Liver (tissue), 9 donors: ENCODE results near the gene PIWIL4. TPM values are rescaled to one million over a fixed set of nuclear protein-coding genes. Genes with fewer than 3 reads are reported as not detected.
"Not testable (repeated sequence)": the region's sequence is repeated elsewhere in the genome, so short reads cannot be mapped to it uniquely, and the experiment has no call there.

ENCODE experiments used
- DNase-seq: peaks from one replicate; pipeline ENCODE4 v3.0.0-alpha.2; 2017; ENCODE audit warnings: low spot score
- H3K27ac ChIP-seq, 2 donors: one replicate each; pipeline ENCODE4 v1.7.0; 2013; ENCODE audit warnings: inconsistent platforms in 2 of 2, low read length in 2 of 2, control low read depth in 1 of 2, low read depth in 1 of 2, mild to moderate bottlenecking in 1 of 2
- H3K27me3 ChIP-seq, 4 donors: one replicate each; pipeline versions ENCODE4 v1.6.1 to v1.7.0; 2013; ENCODE audit warnings: low read length in 3 of 4, inconsistent platforms in 1 of 4, mild to moderate bottlenecking in 1 of 4, moderate library complexity in 1 of 4; ENCODE audit not compliant: control insufficient read depth in 4 of 4, insufficient read depth in 4 of 4
- H3K36me3 ChIP-seq, 4 donors: one replicate each; pipeline versions ENCODE4 v1.6.1 to v1.7.0; 2013; ENCODE audit warnings: low read length in 3 of 4, mild to moderate bottlenecking in 3 of 4, low read depth in 1 of 4, moderate library complexity in 1 of 4; ENCODE audit not compliant: control insufficient read depth in 4 of 4, insufficient read depth in 3 of 4
- H3K4me1 ChIP-seq, 4 donors: one replicate each; pipeline versions ENCODE4 v1.6.1 to v1.7.0; 2013; ENCODE audit warnings: low read length in 3 of 4, mild to moderate bottlenecking in 3 of 4, moderate library complexity in 1 of 4; ENCODE audit not compliant: control insufficient read depth in 4 of 4, insufficient read depth in 4 of 4
- H3K4me3 ChIP-seq, 3 donors: one replicate each; pipeline versions ENCODE4 v1.6.1 to v1.7.0; 2013; ENCODE audit warnings: low read length in 3 of 3, control low read depth in 1 of 3, low read depth in 1 of 3, mild to moderate bottlenecking in 1 of 3
- H3K9ac ChIP-seq, 2 donors: one replicate each; pipeline ENCODE4 v1.7.0; 2013; ENCODE audit warnings: low read length in 2 of 2, mild to moderate bottlenecking in 2 of 2, moderate library complexity in 2 of 2, control low read depth in 1 of 2, low read depth in 1 of 2
- H3K9me3 ChIP-seq, 4 donors: one replicate each; pipeline versions ENCODE4 v1.6.1 to v1.7.0; 2013; ENCODE audit warnings: low read length in 3 of 4; ENCODE audit not compliant: control insufficient read depth in 4 of 4
- EGR1 ChIP-seq, 2 donors: IDR thresholded peaks; 2 replicates each; pipeline ENCODE4 v1.6.1; 2016 to 2018; ENCODE audit warnings: antibody characterized with exemption in 2 of 2, low read depth in 2 of 2
- FOXA1 ChIP-seq: IDR thresholded peaks from 2 replicates; pipeline ENCODE4 v1.6.1; 2016; ENCODE audit warnings: antibody characterized with exemption
- GABPA ChIP-seq, 2 donors: IDR thresholded peaks in 1 of 2; conservative IDR thresholded peaks in 1 of 2; 2 replicates each; pipeline ENCODE4 v1.6.1; 2016; ENCODE audit warnings: antibody characterized with exemption in 2 of 2, mild to moderate bottlenecking in 1 of 2, moderate library complexity in 1 of 2
- HNF4A ChIP-seq, 2 donors: conservative IDR thresholded peaks; 2 replicates each; pipeline ENCODE4 v1.6.1; 2016; ENCODE audit warnings: antibody characterized with exemption in 2 of 2, mild to moderate bottlenecking in 2 of 2
- JUND ChIP-seq, 2 donors: IDR thresholded peaks; 2 replicates each; pipeline ENCODE4 v1.6.1; 2016; ENCODE audit warnings: antibody characterized with exemption in 2 of 2
- NR2F2 ChIP-seq: IDR thresholded peaks from 2 replicates; pipeline ENCODE4 v1.6.1; 2016; ENCODE audit warnings: antibody characterized with exemption
- RAD21 ChIP-seq, 2 donors: IDR thresholded peaks; 2 replicates each; pipeline ENCODE4 v1.6.1; 2016; ENCODE audit warnings: antibody characterized with exemption in 2 of 2, mild to moderate bottlenecking in 2 of 2
- TAF1 ChIP-seq: conservative IDR thresholded peaks from 2 replicates; pipeline ENCODE4 v1.6.1; 2016; ENCODE audit warnings: antibody characterized with exemption, mild to moderate bottlenecking
- WGBS: extraction: QIAGEN DNeasy Blood & Tissue Kit; methylation state at CpG from one replicate; pipeline ENCODE4 v1.1.7; 2013; 5-methylcytosine and 5-hydroxymethylcytosine counted together
- polyA plus RNA-seq, 2 donors: library from polyadenylated mRNA; stranded (reverse) in 1 of 2; unstranded in 1 of 2; fragments of 200-250 nt in 1 of 2; fragments of >200 nt in 1 of 2; fragmentation: Nextera tagmentation in 1 of 2; extraction: Ambion mirVana in 1 of 2; gene quantifications; one replicate each; pipeline versions ENCODE4 v1.2.1 to v1.2.3, GENCODE V29; 2013 to 2015
- total RNA-seq, 2 donors: library from RNA; depleted of rRNA; stranded (reverse); fragments of >200 nt; gene quantifications; one replicate each; pipeline ENCODE4 v1.2.3, GENCODE V29; 2014
- TF ChIP-seq, protein P1 (sequence below): IDR thresholded peaks from 2 replicates; pipeline ENCODE4 v1.6.1; 2016; ENCODE audit warnings: antibody characterized with exemption, mild to moderate bottlenecking
- TF ChIP-seq, protein P2 (sequence below): IDR thresholded peaks from 2 replicates; pipeline ENCODE4 v1.6.1; 2016; ENCODE audit warnings: antibody characterized with exemption
- TF ChIP-seq, protein P3 (sequence below): IDR thresholded peaks from 2 replicates; pipeline ENCODE4 v1.6.1; 2016; ENCODE audit warnings: antibody characterized with exemption
- TF ChIP-seq, protein P4 (sequence below): fragments of 150-350 bp; IDR thresholded peaks from 2 replicates; pipeline ENCODE4 v1.5.1; 2017; ENCODE audit warnings: improper control_type of control experiment, low read depth, low read length; ENCODE audit not compliant: missing input control
- donor health status: healthy.
- donor health status: healthy.
- donor health status: healthy.
- donor health status: healthy.
- donor health status: healthy.

PIWIL4 gene
- total and polyA plus RNA-seq, 4 donors, result 0.18 to 1.5 (median 0.51) TPM

DNA sequence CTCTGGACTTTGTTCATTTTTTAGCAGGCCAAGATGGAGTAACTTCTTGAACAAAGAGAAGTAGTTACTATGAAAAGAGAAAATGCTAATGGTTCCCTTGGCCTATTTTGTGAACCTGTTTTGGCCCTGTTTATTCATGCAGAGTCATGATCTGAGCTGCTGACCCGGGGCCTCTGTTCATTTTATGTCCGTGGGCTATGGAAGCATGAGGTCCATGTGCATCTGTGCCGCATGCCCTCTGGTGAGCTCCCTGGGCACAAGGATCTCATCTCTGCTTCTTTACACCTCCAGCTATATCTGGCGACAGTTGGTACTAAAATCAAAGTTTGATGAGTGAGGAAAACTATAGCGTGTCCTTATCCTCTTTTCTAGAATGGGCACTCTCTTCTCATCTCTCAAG lies 1.0 kb downstream of the PIWIL4 start (continued):
- TF ChIP-seq, protein P1, sequence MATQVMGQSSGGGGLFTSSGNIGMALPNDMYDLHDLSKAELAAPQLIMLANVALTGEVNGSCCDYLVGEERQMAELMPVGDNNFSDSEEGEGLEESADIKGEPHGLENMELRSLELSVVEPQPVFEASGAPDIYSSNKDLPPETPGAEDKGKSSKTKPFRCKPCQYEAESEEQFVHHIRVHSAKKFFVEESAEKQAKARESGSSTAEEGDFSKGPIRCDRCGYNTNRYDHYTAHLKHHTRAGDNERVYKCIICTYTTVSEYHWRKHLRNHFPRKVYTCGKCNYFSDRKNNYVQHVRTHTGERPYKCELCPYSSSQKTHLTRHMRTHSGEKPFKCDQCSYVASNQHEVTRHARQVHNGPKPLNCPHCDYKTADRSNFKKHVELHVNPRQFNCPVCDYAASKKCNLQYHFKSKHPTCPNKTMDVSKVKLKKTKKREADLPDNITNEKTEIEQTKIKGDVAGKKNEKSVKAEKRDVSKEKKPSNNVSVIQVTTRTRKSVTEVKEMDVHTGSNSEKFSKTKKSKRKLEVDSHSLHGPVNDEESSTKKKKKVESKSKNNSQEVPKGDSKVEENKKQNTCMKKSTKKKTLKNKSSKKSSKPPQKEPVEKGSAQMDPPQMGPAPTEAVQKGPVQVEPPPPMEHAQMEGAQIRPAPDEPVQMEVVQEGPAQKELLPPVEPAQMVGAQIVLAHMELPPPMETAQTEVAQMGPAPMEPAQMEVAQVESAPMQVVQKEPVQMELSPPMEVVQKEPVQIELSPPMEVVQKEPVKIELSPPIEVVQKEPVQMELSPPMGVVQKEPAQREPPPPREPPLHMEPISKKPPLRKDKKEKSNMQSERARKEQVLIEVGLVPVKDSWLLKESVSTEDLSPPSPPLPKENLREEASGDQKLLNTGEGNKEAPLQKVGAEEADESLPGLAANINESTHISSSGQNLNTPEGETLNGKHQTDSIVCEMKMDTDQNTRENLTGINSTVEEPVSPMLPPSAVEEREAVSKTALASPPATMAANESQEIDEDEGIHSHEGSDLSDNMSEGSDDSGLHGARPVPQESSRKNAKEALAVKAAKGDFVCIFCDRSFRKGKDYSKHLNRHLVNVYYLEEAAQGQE, result no peak
- TF ChIP-seq HNF4A (conservative IDR thresholded peaks at IDR 0.05) (no peak), GABPA (IDR thresholded peaks at IDR 0.05 in 1 of 2, conservative IDR thresholded peaks at IDR 0.05 in 1 of 2) (no peak)

DNA sequence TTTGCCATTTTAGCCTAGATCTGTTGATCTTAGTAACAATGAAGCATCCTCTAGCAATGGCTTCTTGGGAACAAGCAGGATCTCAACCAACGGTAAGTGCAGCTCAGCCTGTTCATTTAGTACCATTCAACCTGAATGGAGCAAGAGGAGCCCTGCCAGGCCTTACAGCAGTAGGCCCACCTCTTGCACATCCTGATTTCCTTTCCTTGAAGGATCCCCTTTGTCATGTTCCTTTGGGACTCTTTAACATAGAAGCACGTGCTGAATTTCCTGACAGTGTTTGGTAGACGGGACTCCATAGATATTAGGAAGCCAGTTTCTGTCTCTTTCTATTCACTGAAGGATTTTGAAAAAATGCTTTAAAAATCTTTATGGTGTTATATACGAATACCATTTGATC lies 1.5 kb downstream of the PIWIL4 start:
- DNase-seq, result no peak
- Histone ChIP-seq H3K36me3 (no peaks in the 10 kb centered on the region), H3K27me3 (no peaks in the 10 kb centered on the region), H3K4me3 (no peak overlapping the region), H3K4me1 (no peaks in the 10 kb centered on the region), H3K9ac (no peak overlapping the region), H3K27ac (no peak overlapping the region), H3K9me3 (no peaks in the 10 kb centered on the region)
- no peak for TF ChIP-seq TAF1
- TF ChIP-seq, protein P2, sequence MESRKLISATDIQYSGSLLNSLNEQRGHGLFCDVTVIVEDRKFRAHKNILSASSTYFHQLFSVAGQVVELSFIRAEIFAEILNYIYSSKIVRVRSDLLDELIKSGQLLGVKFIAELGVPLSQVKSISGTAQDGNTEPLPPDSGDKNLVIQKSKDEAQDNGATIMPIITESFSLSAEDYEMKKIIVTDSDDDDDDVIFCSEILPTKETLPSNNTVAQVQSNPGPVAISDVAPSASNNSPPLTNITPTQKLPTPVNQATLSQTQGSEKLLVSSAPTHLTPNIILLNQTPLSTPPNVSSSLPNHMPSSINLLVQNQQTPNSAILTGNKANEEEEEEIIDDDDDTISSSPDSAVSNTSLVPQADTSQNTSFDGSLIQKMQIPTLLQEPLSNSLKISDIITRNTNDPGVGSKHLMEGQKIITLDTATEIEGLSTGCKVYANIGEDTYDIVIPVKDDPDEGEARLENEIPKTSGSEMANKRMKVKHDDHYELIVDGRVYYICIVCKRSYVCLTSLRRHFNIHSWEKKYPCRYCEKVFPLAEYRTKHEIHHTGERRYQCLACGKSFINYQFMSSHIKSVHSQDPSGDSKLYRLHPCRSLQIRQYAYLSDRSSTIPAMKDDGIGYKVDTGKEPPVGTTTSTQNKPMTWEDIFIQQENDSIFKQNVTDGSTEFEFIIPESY, result no peak
- no peak for TF ChIP-seq FOXA1
- TF ChIP-seq EGR1 (IDR thresholded peaks at IDR 0.05; ENCODE audit: low read depth in 2 of 2), result no peak
- TF ChIP-seq NR2F2, result no peak
- TF ChIP-seq, protein P3, sequence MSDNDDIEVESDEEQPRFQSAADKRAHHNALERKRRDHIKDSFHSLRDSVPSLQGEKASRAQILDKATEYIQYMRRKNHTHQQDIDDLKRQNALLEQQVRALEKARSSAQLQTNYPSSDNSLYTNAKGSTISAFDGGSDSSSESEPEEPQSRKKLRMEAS, result no peak
- TF ChIP-seq JUND (IDR thresholded peaks at IDR 0.05), result no peak
- no peak for TF ChIP-seq GABPA (IDR thresholded peaks at IDR 0.05 in 1 of 2, conservative IDR thresholded peaks at IDR 0.05 in 1 of 2)
- no peak for TF ChIP-seq RAD21 (IDR thresholded peaks at IDR 0.05)
- TF ChIP-seq, protein P4, sequence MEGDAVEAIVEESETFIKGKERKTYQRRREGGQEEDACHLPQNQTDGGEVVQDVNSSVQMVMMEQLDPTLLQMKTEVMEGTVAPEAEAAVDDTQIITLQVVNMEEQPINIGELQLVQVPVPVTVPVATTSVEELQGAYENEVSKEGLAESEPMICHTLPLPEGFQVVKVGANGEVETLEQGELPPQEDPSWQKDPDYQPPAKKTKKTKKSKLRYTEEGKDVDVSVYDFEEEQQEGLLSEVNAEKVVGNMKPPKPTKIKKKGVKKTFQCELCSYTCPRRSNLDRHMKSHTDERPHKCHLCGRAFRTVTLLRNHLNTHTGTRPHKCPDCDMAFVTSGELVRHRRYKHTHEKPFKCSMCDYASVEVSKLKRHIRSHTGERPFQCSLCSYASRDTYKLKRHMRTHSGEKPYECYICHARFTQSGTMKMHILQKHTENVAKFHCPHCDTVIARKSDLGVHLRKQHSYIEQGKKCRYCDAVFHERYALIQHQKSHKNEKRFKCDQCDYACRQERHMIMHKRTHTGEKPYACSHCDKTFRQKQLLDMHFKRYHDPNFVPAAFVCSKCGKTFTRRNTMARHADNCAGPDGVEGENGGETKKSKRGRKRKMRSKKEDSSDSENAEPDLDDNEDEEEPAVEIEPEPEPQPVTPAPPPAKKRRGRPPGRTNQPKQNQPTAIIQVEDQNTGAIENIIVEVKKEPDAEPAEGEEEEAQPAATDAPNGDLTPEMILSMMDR, result no peak
- 84% methylated on average over 4 of the region's 4 CpGs for WGBS

DNA sequence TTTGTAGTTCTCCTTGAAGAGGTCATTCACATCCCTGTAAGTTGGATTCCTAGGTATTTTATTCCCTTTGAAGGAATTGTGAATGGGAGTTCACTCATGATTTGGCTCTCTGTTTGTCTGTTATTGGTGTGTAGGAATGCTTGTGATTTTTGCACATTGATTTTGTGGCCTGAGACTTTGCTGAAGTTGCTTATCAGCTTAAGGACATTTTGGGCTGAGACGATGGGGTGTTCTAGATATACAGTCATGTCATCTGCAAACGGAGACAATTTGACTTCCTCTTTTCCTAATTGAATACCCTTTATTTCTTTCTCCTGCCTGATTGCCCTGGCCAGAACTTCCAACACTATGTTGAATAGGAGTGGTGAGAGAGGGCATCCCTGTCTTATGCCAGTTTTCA lies 5.8 kb downstream of the PIWIL4 start:
- H3K27me3 ChIP-seq, result not testable (repeated sequence)

More for the DNA sequence above, 5.8 kb downstream of the PIWIL4 start:
- H3K9ac ChIP-seq, H3K4me3 ChIP-seq, H3K4me1 ChIP-seq, DNase-seq, H3K27ac ChIP-seq, H3K9me3 ChIP-seq, H3K36me3 ChIP-seq: not testable (repeated sequence)
- 62% methylated on average over 2 of the region's 2 CpGs for WGBS
